Astrocyte of the cerebellum (primary cell): ENCODE measurements around the gene DLL3.
"Not testable (repeated sequence)": the region's sequence is repeated elsewhere in the genome, so short reads cannot be mapped to it uniquely, and the experiment has no call there.

Source experiments
- DNase-seq: peaks from one replicate; pipeline ENCODE4 v3.0.0-alpha.2; 2011; ENCODE audit warnings: low read depth
- H3K4me3 ChIP-seq: 2 replicates; pipeline ENCODE4 v1.5.1; 2011; ENCODE audit warnings: mild to moderate bottlenecking, low read depth, low read length, moderate library complexity
- in situ Hi-C: cut with HindIII; loops from 2 replicates; pipeline ENCODE4 v1.10.0; 2017; ENCODE audit warnings: low sequenced_read_pairs
- TF ChIP-seq, protein P1 (sequence below): IDR thresholded peaks from 2 replicates; pipeline ENCODE4 v1.5.1; 2012; ENCODE audit warnings: low read length, low read depth, moderate library complexity, mild to moderate bottlenecking; ENCODE audit errors: missing control alignments

The DLL3 gene, protein sequence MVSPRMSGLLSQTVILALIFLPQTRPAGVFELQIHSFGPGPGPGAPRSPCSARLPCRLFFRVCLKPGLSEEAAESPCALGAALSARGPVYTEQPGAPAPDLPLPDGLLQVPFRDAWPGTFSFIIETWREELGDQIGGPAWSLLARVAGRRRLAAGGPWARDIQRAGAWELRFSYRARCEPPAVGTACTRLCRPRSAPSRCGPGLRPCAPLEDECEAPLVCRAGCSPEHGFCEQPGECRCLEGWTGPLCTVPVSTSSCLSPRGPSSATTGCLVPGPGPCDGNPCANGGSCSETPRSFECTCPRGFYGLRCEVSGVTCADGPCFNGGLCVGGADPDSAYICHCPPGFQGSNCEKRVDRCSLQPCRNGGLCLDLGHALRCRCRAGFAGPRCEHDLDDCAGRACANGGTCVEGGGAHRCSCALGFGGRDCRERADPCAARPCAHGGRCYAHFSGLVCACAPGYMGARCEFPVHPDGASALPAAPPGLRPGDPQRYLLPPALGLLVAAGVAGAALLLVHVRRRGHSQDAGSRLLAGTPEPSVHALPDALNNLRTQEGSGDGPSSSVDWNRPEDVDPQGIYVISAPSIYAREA

DNA sequence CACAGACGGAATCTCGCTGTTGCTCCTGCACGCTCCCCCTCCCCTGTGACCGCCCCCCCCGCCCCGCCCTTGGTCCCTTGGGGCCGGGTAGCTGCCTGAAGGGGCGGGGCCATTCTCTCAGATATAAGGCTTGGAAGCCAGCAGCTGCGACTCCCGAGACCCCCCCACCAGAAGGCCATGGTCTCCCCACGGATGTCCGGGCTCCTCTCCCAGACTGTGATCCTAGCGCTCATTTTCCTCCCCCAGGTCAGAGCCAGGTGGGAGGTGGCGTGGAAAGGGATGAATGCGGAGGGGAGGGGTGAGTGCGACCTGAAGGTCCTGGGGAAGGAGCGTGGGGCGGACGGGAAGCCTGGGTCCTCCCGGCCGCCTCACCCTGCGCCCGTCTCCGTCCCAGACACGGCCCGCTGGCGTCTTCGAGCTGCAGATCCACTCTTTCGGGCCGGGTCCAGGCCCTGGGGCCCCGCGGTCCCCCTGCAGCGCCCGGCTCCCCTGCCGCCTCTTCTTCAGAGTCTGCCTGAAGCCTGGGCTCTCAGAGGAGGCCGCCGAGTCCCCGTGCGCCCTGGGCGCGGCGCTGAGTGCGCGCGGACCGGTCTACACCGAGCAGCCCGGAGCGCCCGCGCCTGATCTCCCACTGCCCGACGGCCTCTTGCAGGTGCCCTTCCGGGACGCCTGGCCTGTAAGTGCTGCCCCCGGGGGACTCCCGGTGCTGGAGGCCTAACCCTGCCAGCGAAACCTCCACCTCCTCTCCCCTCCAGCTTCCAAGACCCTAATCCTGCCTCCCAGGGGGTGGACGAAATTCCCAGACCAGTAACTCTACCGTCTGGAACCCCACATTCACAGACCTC, at the start of gene DLL3:
Gene DLL3, plus strand, starts transcription at position 150 of the 845 bp plus-strand sequence. Its CDS starts 28 bp downstream, at position 178.
- TF ChIP-seq, protein P1, sequence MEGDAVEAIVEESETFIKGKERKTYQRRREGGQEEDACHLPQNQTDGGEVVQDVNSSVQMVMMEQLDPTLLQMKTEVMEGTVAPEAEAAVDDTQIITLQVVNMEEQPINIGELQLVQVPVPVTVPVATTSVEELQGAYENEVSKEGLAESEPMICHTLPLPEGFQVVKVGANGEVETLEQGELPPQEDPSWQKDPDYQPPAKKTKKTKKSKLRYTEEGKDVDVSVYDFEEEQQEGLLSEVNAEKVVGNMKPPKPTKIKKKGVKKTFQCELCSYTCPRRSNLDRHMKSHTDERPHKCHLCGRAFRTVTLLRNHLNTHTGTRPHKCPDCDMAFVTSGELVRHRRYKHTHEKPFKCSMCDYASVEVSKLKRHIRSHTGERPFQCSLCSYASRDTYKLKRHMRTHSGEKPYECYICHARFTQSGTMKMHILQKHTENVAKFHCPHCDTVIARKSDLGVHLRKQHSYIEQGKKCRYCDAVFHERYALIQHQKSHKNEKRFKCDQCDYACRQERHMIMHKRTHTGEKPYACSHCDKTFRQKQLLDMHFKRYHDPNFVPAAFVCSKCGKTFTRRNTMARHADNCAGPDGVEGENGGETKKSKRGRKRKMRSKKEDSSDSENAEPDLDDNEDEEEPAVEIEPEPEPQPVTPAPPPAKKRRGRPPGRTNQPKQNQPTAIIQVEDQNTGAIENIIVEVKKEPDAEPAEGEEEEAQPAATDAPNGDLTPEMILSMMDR: no peak
- in situ Hi-C loops: no loop called here
- peak within 1 kb of the TSS; percentile 8 for H3K4me3 ChIP-seq
- no peak for DNase-seq

DNA sequence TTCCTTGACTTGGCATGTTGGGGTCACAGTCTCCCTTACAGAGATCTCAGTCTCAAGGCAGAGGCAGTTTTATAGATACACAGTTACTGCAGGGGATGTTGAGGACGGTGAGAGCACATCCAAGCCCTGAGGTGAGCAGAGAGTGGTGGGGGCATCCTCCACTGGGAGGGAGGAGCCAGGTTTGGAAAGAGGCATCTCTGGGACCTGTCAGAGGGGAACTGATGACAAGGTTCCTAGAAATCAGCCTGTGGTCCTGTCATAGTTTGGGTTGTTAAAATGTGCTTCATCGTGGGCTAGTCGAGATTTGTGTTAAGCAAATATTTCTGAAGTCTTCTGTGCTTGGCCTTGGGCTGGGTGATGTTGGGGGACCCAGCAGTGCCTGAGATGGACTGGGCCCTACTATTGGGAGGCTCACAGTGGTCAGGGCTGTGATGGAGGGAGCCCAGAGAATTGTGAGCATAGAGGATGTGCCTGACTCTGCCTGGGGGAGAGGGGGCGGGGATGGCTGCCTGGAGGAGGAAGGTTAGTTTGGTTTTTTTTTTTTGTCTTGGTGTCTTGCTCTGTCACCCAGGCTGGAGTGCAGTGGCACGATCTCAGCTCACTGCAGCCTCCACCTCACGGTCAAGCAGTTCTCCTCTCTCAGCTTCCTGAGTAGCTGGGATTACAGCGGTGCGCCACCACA, 49.5 kb upstream of the DLL3 start:
- DNase-seq: no peak
- in situ Hi-C loops: no loop called here
- TF ChIP-seq, protein P1: no peak
- no peak overlapping the region for H3K4me3 ChIP-seq

DNA sequence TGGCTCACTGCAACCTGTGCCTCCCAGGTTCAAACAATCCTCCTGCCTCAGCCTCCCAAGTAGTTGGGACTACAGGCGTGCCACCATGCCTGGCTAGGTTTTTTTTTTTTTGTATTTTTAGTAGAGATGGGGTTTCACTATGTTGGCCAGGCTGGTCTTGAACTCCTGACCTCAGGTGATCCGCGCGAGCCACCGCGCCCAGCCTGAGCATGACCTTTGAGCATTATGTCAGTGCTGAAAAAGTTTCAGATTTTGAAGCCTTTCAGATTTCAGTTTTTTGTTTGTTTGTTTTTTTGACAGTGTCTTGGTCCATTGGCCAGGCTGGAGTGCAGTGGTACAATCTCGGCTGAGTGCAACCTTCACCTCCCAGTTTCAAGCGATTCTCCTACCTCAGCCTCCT, 47.5 kb upstream of the DLL3 start:
- DNase-seq, in situ Hi-C loops, H3K4me3 ChIP-seq: not testable (repeated sequence)

DNA sequence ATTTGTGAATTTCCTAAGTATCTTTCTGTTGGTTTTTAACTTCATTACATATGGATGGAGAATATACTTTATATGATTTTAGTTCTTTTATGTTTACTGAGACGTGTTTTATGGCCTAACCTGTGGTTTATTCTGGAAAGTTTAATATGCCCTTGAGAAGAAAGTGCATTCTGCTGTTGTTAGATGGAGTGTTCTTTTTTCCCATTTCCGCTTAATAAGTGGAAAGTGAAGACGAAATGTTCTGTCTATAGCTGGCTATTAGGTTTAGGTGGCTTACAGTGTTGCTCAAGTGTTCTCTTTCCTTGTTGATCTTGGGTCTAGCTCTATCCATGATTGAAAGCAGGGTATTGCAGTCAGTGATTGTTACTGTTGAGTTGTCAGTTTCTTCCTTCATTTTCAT, 35.3 kb upstream of the DLL3 start:
- in situ Hi-C loops: no loop called here
- H3K4me3 ChIP-seq: no peak overlapping the region
- TF ChIP-seq, protein P1: no peak
- no peak for DNase-seq

DNA sequence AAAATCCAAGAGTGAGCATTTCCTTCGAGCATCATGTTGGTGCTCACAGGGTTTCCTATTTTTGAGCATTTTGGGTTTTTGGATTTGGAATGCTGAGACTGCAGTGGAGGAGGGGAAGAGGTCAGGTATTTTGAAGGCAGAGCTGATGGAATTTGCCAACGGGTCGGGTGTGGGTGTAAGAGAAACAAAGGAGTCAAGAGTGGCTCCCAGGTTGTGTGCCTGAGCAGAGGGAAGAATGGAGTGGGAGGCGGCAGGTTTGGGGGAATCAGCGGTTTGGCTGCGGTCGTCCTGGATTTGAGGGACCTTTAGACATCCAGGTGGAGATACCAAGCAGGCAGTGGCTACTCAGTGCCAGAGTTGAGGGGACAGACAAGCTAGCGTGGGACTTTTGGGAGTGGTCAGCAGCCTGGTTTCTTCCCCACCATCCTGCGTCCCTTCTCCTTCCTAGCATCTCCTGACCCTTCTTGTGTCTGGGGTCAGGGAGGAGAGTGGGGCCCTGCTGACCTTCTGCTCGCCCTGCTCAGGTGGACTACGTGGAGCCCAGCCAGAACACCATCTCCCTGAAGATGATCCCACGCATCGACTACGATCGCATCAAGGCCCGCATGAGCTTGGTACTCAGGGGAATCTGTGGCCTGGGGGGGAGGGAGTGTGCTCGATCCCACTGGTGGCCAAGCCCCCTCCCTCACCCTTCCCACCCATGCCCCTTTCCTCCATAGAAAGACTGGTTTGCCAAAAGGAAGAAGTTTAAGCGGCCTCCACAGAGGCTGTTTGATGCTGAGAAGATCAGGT, 32.6 kb upstream of the DLL3 start:
- DNase-seq: no peak
- in situ Hi-C loops: no loop called here
- no peak overlapping the region for H3K4me3 ChIP-seq
- TF ChIP-seq, protein P1: no peak

DNA sequence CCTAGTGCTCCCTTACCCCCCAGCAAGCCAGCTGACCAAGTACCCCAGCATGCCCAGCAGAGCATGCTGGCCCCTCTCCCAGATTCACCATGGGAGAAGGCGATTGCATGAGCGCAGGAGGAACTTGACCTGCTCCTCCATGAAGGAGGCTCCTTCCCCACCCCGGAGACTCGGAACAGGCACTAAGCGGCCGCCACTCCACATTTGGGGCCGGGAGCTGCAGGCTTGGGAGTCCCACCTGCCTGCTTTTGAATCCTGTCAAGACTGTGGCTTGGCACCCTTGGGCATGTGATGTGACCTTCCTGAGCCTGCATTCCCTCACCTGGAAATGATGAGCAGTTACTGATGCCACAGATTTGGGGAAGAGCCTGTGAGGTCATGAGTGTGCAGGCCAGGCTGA, 30.8 kb upstream of the DLL3 start:
- DNase-seq: no peak
- in situ Hi-C loops: no loop called here
- TF ChIP-seq, protein P1: no peak
- no peak overlapping the region for H3K4me3 ChIP-seq
